ENCODE measurements around the gene TMEM154.

GRCh38 chr4:152571296-152571695 lies 108.5 kb downstream of the TMEM154 start:
- TF ChIP-seq CTCF (IDR thresholded peaks at IDR 0.05; ENCODE audit: poor library complexity) (no peak), EZH2 (IDR thresholded peaks at IDR 0.05; ENCODE audit: borderline replicate concordance) (no peak)

Data from hepatocyte (in vitro differentiated cells).